Neural progenitor cell (in vitro differentiated cells): ENCODE measurements around the gene CKAP2L.

Experiments used
- EZH2 ChIP-seq: fragments of 200-600 bp; sonication (generic); IDR thresholded peaks from 2 replicates; pipeline ENCODE4 v1.6.1; 2017; ENCODE audit warnings: antibody characterized with exemption, mild to moderate bottlenecking, moderate library complexity
- TF ChIP-seq, protein P1 (sequence below): fragments of 200-600 bp; sonication (generic); IDR thresholded peaks from 2 replicates; pipeline ENCODE4 v1.5.1; 2017; ENCODE audit warnings: antibody characterized with exemption, mild to moderate bottlenecking

DNA sequence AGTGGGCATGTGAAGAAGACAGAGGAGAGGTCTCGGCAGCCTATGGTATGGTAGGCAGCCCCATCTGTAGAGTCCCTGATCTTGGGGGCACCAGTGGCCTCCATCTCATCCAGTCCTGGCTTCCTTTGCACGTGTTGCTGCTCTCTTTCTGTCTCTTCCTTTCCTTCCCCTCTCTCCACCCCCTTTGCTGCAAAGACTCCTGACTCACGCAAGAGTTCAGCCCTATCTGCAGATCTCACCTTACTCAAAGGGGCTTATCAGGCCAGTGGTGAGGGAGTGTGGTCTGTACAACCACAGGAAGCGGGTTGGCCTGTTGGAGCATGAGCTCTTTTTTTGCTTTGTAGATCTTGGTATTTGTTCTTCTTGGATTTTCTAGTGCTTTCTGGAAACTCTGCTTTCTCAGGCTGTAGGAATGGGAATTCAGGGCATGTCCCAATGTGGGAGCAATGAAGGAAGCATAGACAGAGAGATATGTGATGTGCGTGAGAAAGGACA lies 58.2 kb downstream of the CKAP2L start:
- TF ChIP-seq, protein P1, sequence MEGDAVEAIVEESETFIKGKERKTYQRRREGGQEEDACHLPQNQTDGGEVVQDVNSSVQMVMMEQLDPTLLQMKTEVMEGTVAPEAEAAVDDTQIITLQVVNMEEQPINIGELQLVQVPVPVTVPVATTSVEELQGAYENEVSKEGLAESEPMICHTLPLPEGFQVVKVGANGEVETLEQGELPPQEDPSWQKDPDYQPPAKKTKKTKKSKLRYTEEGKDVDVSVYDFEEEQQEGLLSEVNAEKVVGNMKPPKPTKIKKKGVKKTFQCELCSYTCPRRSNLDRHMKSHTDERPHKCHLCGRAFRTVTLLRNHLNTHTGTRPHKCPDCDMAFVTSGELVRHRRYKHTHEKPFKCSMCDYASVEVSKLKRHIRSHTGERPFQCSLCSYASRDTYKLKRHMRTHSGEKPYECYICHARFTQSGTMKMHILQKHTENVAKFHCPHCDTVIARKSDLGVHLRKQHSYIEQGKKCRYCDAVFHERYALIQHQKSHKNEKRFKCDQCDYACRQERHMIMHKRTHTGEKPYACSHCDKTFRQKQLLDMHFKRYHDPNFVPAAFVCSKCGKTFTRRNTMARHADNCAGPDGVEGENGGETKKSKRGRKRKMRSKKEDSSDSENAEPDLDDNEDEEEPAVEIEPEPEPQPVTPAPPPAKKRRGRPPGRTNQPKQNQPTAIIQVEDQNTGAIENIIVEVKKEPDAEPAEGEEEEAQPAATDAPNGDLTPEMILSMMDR = no peak
- TF ChIP-seq EZH2 = no peak
